ENCODE results near the gene RPP25L.

Gene RPP25L

DNA sequence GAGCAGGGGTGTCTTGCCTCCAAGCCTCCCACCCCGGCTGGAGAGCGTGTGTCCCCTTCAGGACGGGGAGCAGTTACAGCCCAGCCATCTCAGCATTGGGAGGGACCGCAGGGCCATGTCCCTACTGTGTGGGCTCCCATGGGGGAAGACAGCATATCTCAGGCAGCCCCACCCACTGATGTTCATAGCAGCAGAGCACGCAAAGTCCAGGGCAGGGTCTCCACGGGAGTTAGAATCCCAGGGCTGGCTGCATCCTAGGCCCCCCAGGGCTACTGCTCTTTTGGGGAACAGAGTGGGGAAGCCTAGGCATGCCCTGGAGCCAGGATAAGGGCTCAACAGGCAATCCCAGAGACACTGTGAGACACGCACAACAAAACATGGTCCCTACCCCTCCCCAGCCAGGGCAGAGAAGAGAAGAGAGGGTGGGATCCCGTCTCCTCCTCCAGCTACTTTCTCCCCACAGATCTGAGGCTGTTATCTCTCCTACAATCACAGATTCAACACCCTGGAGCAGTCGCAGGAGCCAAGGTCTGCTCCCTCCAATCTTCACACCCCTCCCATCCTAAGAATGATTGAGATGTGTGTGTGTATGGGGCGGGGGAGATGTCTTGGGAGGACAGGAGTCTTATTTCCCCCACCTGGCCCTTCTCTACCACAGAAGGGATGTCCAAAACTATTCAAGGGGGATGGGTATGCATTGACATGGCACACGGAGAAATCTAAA lies 25.8 kb downstream of the RPP25L start:
- Mint-ChIP-seq H3K27me3 (peaks cover 49% of the 10 kb centered on the region), H3K27ac (no peak overlapping the region), H3K36me3 (no peaks in the 10 kb centered on the region), H3K4me3 (no peak overlapping the region), H3K4me1 (peaks cover 18% of the 10 kb centered on the region), H3K9me3 (no peaks in the 10 kb centered on the region)

GRCh38 chr9:34584970-34585369 lies 26.9 kb downstream of the RPP25L start:
- H3K27ac Mint-ChIP-seq: no peak overlapping the region
- H3K36me3 Mint-ChIP-seq: no peaks in the 10 kb centered on the region
- H3K4me3 Mint-ChIP-seq: no peak overlapping the region
- H3K4me1 Mint-ChIP-seq: peaks cover 10% of the 10 kb centered on the region
- no peaks in the 10 kb centered on the region for H3K9me3 Mint-ChIP-seq
- peaks cover 54% of the 10 kb centered on the region for H3K27me3 Mint-ChIP-seq

DNA sequence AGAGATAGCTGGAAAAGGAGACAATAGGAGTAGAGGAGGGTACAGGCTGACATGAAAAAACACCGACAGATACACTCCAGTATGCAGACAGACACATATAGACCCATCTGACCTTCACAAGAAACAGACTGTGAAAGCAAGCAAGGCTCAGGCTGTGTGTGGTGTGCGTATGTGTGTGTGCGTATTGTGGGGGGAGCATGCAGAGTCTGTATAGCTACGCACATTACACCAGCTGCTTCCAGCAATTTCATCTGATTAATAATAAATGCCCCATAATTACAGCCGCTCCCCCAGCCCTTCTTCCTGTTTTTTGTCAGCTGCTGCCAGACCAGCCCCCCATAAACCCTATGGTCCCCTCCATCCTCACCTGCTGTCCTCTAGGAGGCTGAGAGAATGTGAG lies 29.1 kb downstream of the RPP25L start:
- peaks cover 52% of the 10 kb centered on the region for H3K27me3 Mint-ChIP-seq
- no peak overlapping the region for H3K4me3 Mint-ChIP-seq
- no peak overlapping the region for H3K27ac Mint-ChIP-seq
- no peaks in the 10 kb centered on the region for H3K9me3 Mint-ChIP-seq
- H3K36me3 Mint-ChIP-seq: no peaks in the 10 kb centered on the region
- H3K4me1 Mint-ChIP-seq: peaks cover 5% of the 10 kb centered on the region

- no peaks in the 10 kb centered on the region for H3K36me3 Mint-ChIP-seq
- peaks cover 50% of the 10 kb centered on the region for H3K27me3 Mint-ChIP-seq
- H3K27ac Mint-ChIP-seq: no peak overlapping the region
- H3K9me3 Mint-ChIP-seq: no peaks in the 10 kb centered on the region
- no peak overlapping the region for H3K4me3 Mint-ChIP-seq
- H3K4me1 Mint-ChIP-seq: peaks cover 12% of the 10 kb centered on the region
These were observed 30.6 kb downstream of the RPP25L start for GRCh38 chr9:34581318-34581717.

DNA sequence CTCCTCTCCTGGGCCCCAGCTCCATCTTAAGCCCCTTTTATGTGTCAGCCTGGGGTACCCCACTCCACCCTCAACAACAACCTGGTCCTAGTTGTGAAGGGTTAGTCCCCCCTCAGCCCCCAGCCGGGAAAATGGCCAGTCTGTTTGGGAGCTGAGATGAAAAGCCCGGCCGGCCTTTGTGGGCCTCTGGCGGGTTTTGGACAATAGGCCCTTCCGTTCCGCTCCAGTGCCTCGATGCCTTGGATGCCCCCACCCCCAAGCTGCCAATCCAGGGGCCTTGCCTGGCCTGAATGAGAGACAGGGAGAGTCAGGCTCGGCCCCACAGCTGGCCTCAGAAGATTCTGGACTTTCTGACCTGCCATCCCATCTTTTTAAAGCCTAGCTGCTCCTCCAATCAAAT lies 31.5 kb downstream of the RPP25L start:
- H3K27me3 Mint-ChIP-seq: peaks cover 49% of the 10 kb centered on the region

GRCh38 chr9:34579808-34580163 lies 32.1 kb downstream of the RPP25L start:
- no peaks in the 10 kb centered on the region for H3K36me3 Mint-ChIP-seq
- no peaks in the 10 kb centered on the region for H3K9me3 Mint-ChIP-seq
- H3K4me1 Mint-ChIP-seq: peaks cover 12% of the 10 kb centered on the region
- no peak overlapping the region for H3K4me3 Mint-ChIP-seq
- H3K27ac Mint-ChIP-seq: no peak overlapping the region
- H3K27me3 Mint-ChIP-seq: peaks cover 46% of the 10 kb centered on the region

More for the DNA sequence above, 31.5 kb downstream of the RPP25L start:
- H3K4me3 Mint-ChIP-seq: no peak overlapping the region
- H3K36me3 Mint-ChIP-seq: no peaks in the 10 kb centered on the region
- peaks cover 12% of the 10 kb centered on the region for H3K4me1 Mint-ChIP-seq
- no peaks in the 10 kb centered on the region for H3K9me3 Mint-ChIP-seq
- H3K27ac Mint-ChIP-seq: no peak overlapping the region

DNA sequence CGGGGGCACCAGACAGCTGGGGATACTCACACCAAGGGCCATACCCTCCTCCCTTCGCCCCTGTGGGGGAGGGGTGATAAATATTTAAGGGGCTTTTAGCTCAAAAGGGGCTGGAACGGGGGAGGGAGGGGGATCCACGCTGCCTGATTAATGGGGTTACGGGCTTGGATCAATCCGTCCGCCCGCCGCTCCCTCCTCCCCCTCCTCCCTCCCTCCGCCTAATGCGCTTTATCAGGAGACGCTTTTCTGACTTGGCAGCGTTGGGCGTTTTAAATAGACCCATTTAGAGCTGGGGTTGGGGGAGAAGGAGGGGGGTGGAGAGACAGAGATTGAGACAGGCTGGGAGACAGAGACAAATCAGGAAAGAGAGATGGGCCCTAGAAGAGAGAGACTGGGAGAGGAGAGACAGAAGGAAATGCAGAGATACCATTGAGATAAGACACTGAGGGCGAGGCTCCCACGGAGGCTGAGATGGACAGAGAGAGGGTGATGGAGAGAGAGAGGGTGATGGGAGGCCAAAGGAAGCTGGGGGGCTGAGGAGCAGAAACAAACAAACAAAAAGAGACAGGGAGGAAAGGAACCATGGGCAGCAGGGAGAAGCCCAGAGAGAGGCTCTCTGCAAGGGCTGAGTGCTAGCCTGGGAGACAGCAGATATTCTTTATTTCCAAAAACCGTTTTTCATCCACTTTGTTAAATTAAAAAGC lies 32.6 kb downstream of the RPP25L start:
- no peak overlapping the region for H3K4me3 Mint-ChIP-seq
- H3K27me3 Mint-ChIP-seq: peaks cover 46% of the 10 kb centered on the region

DNA sequence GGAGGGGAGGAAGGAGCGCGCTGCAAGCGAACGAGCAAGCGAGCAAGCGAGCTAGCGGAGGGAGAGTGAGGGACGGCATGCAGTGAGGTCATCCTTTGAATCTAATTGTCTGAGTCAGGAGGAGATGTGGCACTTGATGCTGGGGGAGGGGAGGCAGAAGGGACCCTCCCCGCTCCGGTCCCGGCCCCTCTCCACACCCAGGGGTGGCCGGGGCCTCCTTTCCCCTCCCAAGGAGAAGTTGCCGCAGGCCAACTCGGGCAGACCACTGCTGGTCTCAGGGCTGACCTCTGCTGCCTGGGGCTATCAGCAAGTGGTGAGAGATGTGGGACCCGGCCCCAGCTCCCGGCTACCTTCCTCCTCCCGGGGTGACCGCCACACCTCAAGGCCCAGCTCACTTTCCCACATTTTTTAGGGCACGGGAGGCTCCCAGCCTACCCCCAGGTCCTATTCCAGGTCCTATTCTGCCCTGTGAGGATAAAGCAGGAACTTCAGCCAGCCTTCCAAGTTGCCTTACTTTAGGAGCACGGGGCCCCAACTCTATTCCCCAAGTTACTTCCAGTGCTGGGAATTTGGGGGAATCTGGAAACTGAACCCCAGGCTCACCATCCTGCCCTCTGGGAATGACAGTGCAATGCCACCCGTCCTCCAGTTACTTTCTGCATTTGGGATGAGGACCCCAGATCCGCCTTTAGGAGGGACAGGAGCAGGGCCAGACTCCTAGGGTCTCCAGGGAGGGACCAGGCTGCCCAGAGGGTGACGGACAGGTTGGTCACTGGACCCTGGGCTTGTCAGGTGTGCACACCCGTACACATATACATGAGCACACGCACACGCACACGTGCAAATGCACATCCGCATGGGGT lies 33.4 kb downstream of the RPP25L start:
- Mint-ChIP-seq H3K27me3 (peaks cover 47% of the 10 kb centered on the region), H3K9me3 (no peaks in the 10 kb centered on the region), H3K4me1 (peaks cover 12% of the 10 kb centered on the region), H3K36me3 (no peaks in the 10 kb centered on the region), H3K4me3 (peak overlapping the region; percentile 51), H3K27ac (no peak overlapping the region)

More for the DNA sequence above, 32.6 kb downstream of the RPP25L start:
- H3K9me3 Mint-ChIP-seq: no peaks in the 10 kb centered on the region
- H3K27ac Mint-ChIP-seq: peak overlapping the region; percentile 2
- peaks cover 12% of the 10 kb centered on the region for H3K4me1 Mint-ChIP-seq
- no peaks in the 10 kb centered on the region for H3K36me3 Mint-ChIP-seq

DNA sequence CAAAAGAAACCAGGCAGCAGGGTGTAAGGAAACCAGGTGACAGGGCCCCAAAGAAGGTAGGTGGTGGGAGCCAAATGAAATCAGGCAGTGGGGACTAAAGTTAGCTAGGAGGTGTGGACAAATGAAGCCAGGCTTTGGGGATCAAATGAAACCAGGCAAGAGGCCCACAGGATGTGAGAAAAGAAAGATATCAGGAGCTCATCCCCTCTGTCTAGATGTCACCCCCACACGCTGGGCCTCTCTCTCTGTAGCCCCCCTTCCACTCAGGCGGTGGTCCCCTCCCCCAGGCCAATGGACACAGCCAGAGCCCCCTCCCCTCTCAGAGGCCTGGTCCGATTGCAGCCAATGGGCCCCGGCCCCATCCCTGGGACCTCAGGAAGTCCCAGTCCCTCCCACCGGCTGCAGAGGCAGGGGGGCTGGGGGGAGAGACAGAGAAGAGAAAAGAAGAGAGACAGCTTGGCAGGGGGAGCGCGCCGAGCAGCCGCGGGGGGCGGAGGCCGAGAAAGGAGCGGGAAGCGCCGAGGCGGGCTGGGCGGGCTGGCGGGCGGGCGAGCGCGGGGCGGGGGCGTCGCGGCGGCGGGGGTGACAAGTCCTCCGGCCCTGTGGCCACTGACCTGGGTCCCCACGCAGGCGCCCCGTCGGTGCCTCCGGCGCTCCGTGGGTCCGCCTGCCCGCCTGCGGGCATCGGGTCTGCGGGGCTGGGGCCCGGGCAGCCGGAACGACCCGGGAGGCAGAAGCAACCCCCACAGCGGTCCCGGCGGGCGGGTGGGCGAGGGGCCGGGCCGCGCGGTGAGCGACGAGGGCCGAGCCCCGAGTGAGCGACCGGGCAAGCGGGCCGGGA lies 34.3 kb downstream of the RPP25L start:
- no peaks in the 10 kb centered on the region for H3K36me3 Mint-ChIP-seq

DNA sequence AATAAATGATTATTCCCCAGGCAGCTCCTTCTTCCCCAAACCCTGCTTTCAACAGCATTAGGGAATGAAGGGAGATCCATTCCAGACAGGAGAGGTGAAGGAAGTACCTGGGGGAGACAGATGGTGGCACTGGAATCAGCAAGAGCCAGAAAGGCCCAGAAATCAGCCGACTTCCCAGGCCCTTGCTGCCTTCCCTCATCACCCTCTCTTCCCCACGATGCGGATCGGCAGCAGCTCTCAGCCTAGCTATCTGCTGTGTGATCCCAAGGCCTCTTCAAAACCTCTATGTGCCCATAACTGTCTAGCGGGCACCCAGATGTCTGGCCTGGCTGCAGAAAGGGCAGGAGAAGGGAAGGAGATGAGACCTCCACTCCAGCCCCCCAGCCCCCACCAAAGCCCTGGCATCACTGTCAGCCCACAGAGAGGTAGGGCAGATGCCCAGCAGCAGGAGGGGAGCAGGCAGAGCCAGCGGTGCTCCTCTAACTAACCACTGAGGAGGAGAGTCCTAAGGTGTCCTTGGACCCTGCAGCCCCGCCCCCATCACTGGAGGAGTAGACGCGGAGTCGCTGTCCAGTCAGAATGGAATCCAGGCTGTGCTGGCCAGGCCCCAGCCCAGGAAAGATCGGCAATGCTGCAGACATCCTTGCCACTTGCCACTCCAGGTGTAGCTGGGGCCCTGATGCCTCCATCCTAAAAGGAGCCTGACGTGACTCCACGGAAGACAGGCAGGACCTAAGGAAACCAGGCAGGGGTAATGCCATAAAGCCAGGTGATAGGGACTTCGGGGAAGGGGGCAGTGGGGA lies 35.1 kb downstream of the RPP25L start:
- Mint-ChIP-seq H3K27ac (no peak overlapping the region), H3K36me3 (no peaks in the 10 kb centered on the region), H3K4me3 (peak overlapping the region; percentile 69), H3K9me3 (no peaks in the 10 kb centered on the region), H3K27me3 (peaks cover 44% of the 10 kb centered on the region), H3K4me1 (peaks cover 12% of the 10 kb centered on the region)

More for the DNA sequence above, 34.3 kb downstream of the RPP25L start:
- peaks cover 12% of the 10 kb centered on the region for H3K4me1 Mint-ChIP-seq
- H3K27me3 Mint-ChIP-seq: peaks cover 47% of the 10 kb centered on the region
- H3K27ac Mint-ChIP-seq: no peak overlapping the region
- H3K9me3 Mint-ChIP-seq: no peaks in the 10 kb centered on the region
- H3K4me3 Mint-ChIP-seq: peak overlapping the region; percentile 69

- Mint-ChIP-seq H3K9me3 (no peaks in the 10 kb centered on the region), H3K36me3 (no peaks in the 10 kb centered on the region), H3K4me1 (peaks cover 12% of the 10 kb centered on the region), H3K27ac (no peak overlapping the region), H3K4me3 (no peak overlapping the region), H3K27me3 (peaks cover 38% of the 10 kb centered on the region)
These were observed 35.9 kb downstream of the RPP25L start for GRCh38 chr9:34575862-34576596.

GRCh38 chr9:34575241-34575640 lies 36.7 kb downstream of the RPP25L start:
- H3K36me3 Mint-ChIP-seq: no peaks in the 10 kb centered on the region
- H3K4me1 Mint-ChIP-seq: peaks cover 12% of the 10 kb centered on the region
- peaks cover 30% of the 10 kb centered on the region for H3K27me3 Mint-ChIP-seq
- no peak overlapping the region for H3K4me3 Mint-ChIP-seq
- H3K9me3 Mint-ChIP-seq: no peaks in the 10 kb centered on the region
- H3K27ac Mint-ChIP-seq: no peak overlapping the region

DNA sequence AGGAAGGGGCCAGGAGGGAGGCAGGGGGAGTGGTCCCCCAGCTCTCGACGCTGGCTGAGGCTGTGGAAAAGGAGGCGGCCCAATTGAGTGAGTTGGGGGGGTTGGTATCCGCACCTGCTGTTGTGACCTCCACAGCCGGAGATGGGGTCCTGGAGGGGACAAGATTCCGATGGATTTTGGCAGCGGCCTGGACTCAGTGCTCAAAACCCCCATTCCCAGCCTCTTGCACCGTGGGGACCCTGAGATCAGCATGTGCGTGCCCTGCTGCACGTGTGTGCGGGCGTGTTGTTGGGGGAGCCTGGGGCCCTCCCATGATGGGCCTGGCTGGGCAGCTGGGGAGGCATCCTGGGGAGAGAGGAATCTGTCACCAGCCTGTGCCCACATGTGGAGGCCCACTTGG lies 37.3 kb downstream of the RPP25L start:
- Mint-ChIP-seq H3K9me3 (no peaks in the 10 kb centered on the region), H3K4me1 (peaks cover 12% of the 10 kb centered on the region), H3K27me3 (peaks cover 27% of the 10 kb centered on the region)

More for the DNA sequence above, 37.3 kb downstream of the RPP25L start:
- Mint-ChIP-seq H3K27ac (no peak overlapping the region), H3K4me3 (no peak overlapping the region), H3K36me3 (no peaks in the 10 kb centered on the region)
